ENCODE measurements around the gene ANKEF1.
"Not testable (repeated sequence)": the region's sequence is repeated elsewhere in the genome, so short reads cannot be mapped to it uniquely, and the experiment has no call there.

The ANKEF1 gene

GRCh38 chr20:10034717-10035571 is at the start of gene ANKEF1:
ANKEF1 (plus strand) TSS chr20:10034987; CDS start chr20:10038302, 3,315 bp downstream.
- DNase-seq = peak; percentile 75

- DNase-seq = no peak
Observed at GRCh38 chr20:9985281-9985680, 49.5 kb upstream of the ANKEF1 start.

- no peak for DNase-seq
Observed at GRCh38 chr20:9985773-9986172, 49.0 kb upstream of the ANKEF1 start.

GRCh38 chr20:9989066-9989724 is 45.6 kb upstream of the ANKEF1 start:
- DNase-seq = no peak

GRCh38 chr20:9993137-9993536 is 41.6 kb upstream of the ANKEF1 start:
- DNase-seq = no peak

- DNase-seq = no peak
Observed at GRCh38 chr20:9994676-9995075, 40.1 kb upstream of the ANKEF1 start.

GRCh38 chr20:9995510-9996272 is 39.1 kb upstream of the ANKEF1 start:
- no peak for DNase-seq

- DNase-seq = no peak
Observed at GRCh38 chr20:9996944-9997343, 37.8 kb upstream of the ANKEF1 start.

GRCh38 chr20:9999645-10000044 is 35.1 kb upstream of the ANKEF1 start:
- no peak for DNase-seq

GRCh38 chr20:10002866-10003265 is 31.9 kb upstream of the ANKEF1 start:
- DNase-seq = no peak

- no peak for DNase-seq
Observed at GRCh38 chr20:10004900-10005299, 29.9 kb upstream of the ANKEF1 start.

- no peak for DNase-seq
Observed at GRCh38 chr20:10005885-10006284, 28.9 kb upstream of the ANKEF1 start.

- no peak for DNase-seq
Observed at GRCh38 chr20:10006447-10007090, 28.2 kb upstream of the ANKEF1 start.

GRCh38 chr20:10007158-10007557 is 27.6 kb upstream of the ANKEF1 start:
- DNase-seq = no peak

GRCh38 chr20:10007747-10008146 is 27.0 kb upstream of the ANKEF1 start:
- DNase-seq = no peak

- DNase-seq = no peak
Observed at GRCh38 chr20:10012464-10012863, 22.3 kb upstream of the ANKEF1 start.

- no peak for DNase-seq
Observed at GRCh38 chr20:10014431-10014830, 20.4 kb upstream of the ANKEF1 start.

- DNase-seq = no peak
Observed at GRCh38 chr20:10020937-10021336, 13.8 kb upstream of the ANKEF1 start.

- no peak for DNase-seq
Observed at GRCh38 chr20:10022625-10023024, 12.2 kb upstream of the ANKEF1 start.

- no peak for DNase-seq
Observed at GRCh38 chr20:10023911-10024310, 10.9 kb upstream of the ANKEF1 start.

GRCh38 chr20:10031451-10032215 is 3.2 kb upstream of the ANKEF1 start:
- not testable (repeated sequence) for DNase-seq

GRCh38 chr20:10032269-10032668 is 2.5 kb upstream of the ANKEF1 start:
- DNase-seq = not testable (repeated sequence)

Data from DMS153 (cell line).